Measurements from ENCODE around the gene PEX10.

GRCh38 chr1:2392686-2393085 lies 19.7 kb downstream of the PEX10 start:
- no peak for TF ChIP-seq CTCF (conservative IDR thresholded peaks at IDR 0.05)
- no peak for TF ChIP-seq EZH2 (IDR thresholded peaks at IDR 0.05; ENCODE audit: low read depth)

Measured in PC-9 (cell line).